Ovary (tissue), 9 donors: Measurements from ENCODE around the gene CD99L2. TPM values are rescaled to one million over a fixed set of nuclear protein-coding genes. Genes with fewer than 3 reads are reported as not detected.

Experiments used
- DNase-seq, 5 donors: peaks; one replicate each; pipeline ENCODE4 v3.0.0-alpha.2; 2019 to 2020
- H3K27ac ChIP-seq, 2 donors: fragments of 200-600 bp; one replicate each; pipeline versions ENCODE4 v1.5.1 to v1.8.0; 2019 to 2022
- H3K27me3 ChIP-seq: fragments of 200-600 bp; one replicate; pipeline ENCODE4 v1.8.0; 2022
- H3K36me3 ChIP-seq: fragments of 200-600 bp; sonication (generic); one replicate; pipeline ENCODE4 v1.5.1; 2019
- H3K4me1 ChIP-seq: one replicate; pipeline ENCODE4 v1.8.1; 2013; ENCODE audit warnings: mild to moderate bottlenecking, moderate library complexity; ENCODE audit not compliant: insufficient read depth
- H3K4me3 ChIP-seq: fragments of 200-600 bp; sonication (generic); one replicate; pipeline ENCODE4 v1.5.1; 2017
- H3K9me3 ChIP-seq, 2 donors: fragments of 200-600 bp in 1 of 2; sonication (generic) in 1 of 2; one replicate each; pipeline versions ENCODE4 v1.5.1 to v1.8.1; 2013 to 2019; ENCODE audit warnings: mild to moderate bottlenecking in 1 of 2, moderate library complexity in 1 of 2
- CTCF ChIP-seq, 3 donors: fragments of 450-650 bp in 2 of 3; fragments of 200-600 bp in 1 of 3; IDR thresholded peaks; one replicate each; pipeline versions ENCODE4 v1.5.1 to v1.8.0; 2016 to 2022; ENCODE audit warnings: antibody characterized with exemption in 3 of 3, mild to moderate bottlenecking in 1 of 3
- EP300 ChIP-seq: sonication (generic); formaldehyde crosslinking; IDR thresholded peaks from one replicate; pipeline ENCODE4 v1.6.1; 2017; ENCODE audit warnings: antibody characterized with exemption
- POLR2A ChIP-seq: fragments of 450-650 bp; IDR thresholded peaks from one replicate; pipeline ENCODE4 v1.6.1; 2017; ENCODE audit warnings: antibody characterized with exemption, mild to moderate bottlenecking, moderate library complexity
- WGBS, 3 donors: extraction: QIAGEN DNeasy Blood & Tissue Kit in 1 of 3; methylation state at CpG; one replicate each; pipeline versions ENCODE4 v1.1.5 to v1.1.7; 2013 to 2017; 5-methylcytosine and 5-hydroxymethylcytosine counted together
- intact Hi-C, 4 donors: fragments of 100-400 bp; cut with DNase I; formaldehyde crosslinking; loops; one replicate each; pipeline versions ENCODE4 v1.11.0 to v1.15.1; 2022 to 2023
- polyA plus RNA-seq, 2 donors: library from polyadenylated mRNA; stranded (reverse); fragments of 200-250 nt in 1 of 2; fragments of 350-450 nt in 1 of 2; fragmentation: Illumina TruSeq in 1 of 2; extraction: RNeasy Lipid Tissue Mini Kit (QIAGEN cat#74804) in 1 of 2; gene quantifications; one replicate each; pipeline ENCODE4 v1.2.3, GENCODE V29; 2013 to 2014
- total RNA-seq, 7 donors: library from RNA; depleted of rRNA in 2 of 7; stranded (reverse); fragments of >200 nt in 2 of 7; fragmentation: NEBNext Ultra II Directional in 3 of 7; extraction: Animal tissue kit (Norgen Biotek cat#: 25700) in 3 of 7; gene quantifications; one replicate each; pipeline versions ENCODE4 v1.1.0 to v1.2.4, GENCODE V29; 2016 to 2023
- donor health status: DM: no; HTN: no; CAD: no; lungs with moderate emphysema.
- donor health status: DM: no; HTN: no; CAD: no.
- donor health status: Bipolar disorder and iron deficiency.
- donor health status: DM: yes; HTN: yes; CAD: no.
- donor health status: DM: no; HTN: no; CAD: no.
- donor health status: DM: yes; HTN: yes; CAD: no.

Gene CD99L2
- total and polyA plus RNA-seq, 9 donors, result 38.7 to 64.6 (median 53.0) TPM

- H3K36me3 ChIP-seq, result no peaks in the 10 kb centered on the region
- H3K27ac ChIP-seq, result no peak overlapping the region
- H3K27me3 ChIP-seq, result no peaks in the 10 kb centered on the region
- no peak overlapping the region for H3K4me3 ChIP-seq
- no peaks in the 10 kb centered on the region for H3K9me3 ChIP-seq
- 17 to 37% (median 34%) methylated on average over 5 of the region's 5 CpGs for WGBS, 3 donors
- DNase-seq, result no peak
- intact Hi-C loops, result no loop called here
- TF ChIP-seq CTCF (IDR thresholded peaks at IDR 0.05), result no peak
- no peak for TF ChIP-seq POLR2A
- no peak for TF ChIP-seq EP300
- no peaks in the 10 kb centered on the region for H3K4me1 ChIP-seq
Measured at GRCh38 chrX:150934453-150934852, 36.0 kb upstream of the CD99L2 start.

- H3K9me3 ChIP-seq, result no peaks in the 10 kb centered on the region
- intact Hi-C loops, result no loop called here
- no peak overlapping the region for H3K4me3 ChIP-seq
- H3K36me3 ChIP-seq, result no peaks in the 10 kb centered on the region
- no peak for DNase-seq
- no peak overlapping the region for H3K27ac ChIP-seq
- 59 to 64% (median 60%) methylated on average over 5 of the region's 5 CpGs for WGBS, 3 donors
- no peaks in the 10 kb centered on the region for H3K27me3 ChIP-seq
- no peak for TF ChIP-seq CTCF (IDR thresholded peaks at IDR 0.05)
- TF ChIP-seq POLR2A, result no peak
- no peak for TF ChIP-seq EP300
- H3K4me1 ChIP-seq, result no peaks in the 10 kb centered on the region
Measured at GRCh38 chrX:150933945-150934350, 35.5 kb upstream of the CD99L2 start.

- H3K27me3 ChIP-seq, result no peaks in the 10 kb centered on the region
- 48 to 58% (median 48%) methylated on average over 2 of the region's 2 CpGs for WGBS, 3 donors
- H3K4me3 ChIP-seq, result no peak overlapping the region
- H3K36me3 ChIP-seq, result no peaks in the 10 kb centered on the region
- peaks cover 0 to 4% of the 10 kb centered on the region in 2 donors for H3K9me3 ChIP-seq
- DNase-seq, result no peak
- TF ChIP-seq CTCF (IDR thresholded peaks at IDR 0.05), result no peak
- no peak for TF ChIP-seq EP300
- no peak for TF ChIP-seq POLR2A
- no peak overlapping the region for H3K27ac ChIP-seq
- intact Hi-C loops, result no loop called here
- no peaks in the 10 kb centered on the region for H3K4me1 ChIP-seq
Measured at GRCh38 chrX:150929058-150929457, 30.6 kb upstream of the CD99L2 start.

GRCh38 chrX:150926791-150927190 is 28.3 kb upstream of the CD99L2 start:
- Histone ChIP-seq H3K27me3 (no peaks in the 10 kb centered on the region), H3K27ac (no peak overlapping the region), H3K4me3 (no peak overlapping the region), H3K9me3 (peaks cover 0 to 4% of the 10 kb centered on the region in 2 donors), H3K4me1 (no peaks in the 10 kb centered on the region), H3K36me3 (no peaks in the 10 kb centered on the region)
- no peak for DNase-seq
- TF ChIP-seq POLR2A, result no peak
- no peak for TF ChIP-seq CTCF (IDR thresholded peaks at IDR 0.05)
- TF ChIP-seq EP300, result no peak
- 83 to 87% (median 84%) methylated on average over 2 of the region's 2 CpGs for WGBS, 3 donors
- intact Hi-C loops, result no loop called here
